Stimulated activated CD8-positive, alpha-beta memory T cell treated with anti-CD3 and anti-CD28 coated beads, Interleukin-15, amount 100 ng/mL, for 1 hour (primary cell): ENCODE data around the gene FCGR1A.
"Not testable (repeated sequence)": the region's sequence is repeated elsewhere in the genome, so short reads cannot be mapped to it uniquely, and the experiment has no call there.

ENCODE experiments used
- DNase-seq: peaks from one replicate; pipeline ENCODE4 v3.0.0-alpha.2; 2020; ENCODE audit warnings: low read depth

FCGR1A gene

GRCh38 chr1:149782600-149782999 lies at the start of gene FCGR1A:
FCGR1A (plus strand) TSS chr1:149782694; CDS start chr1:149782744, 50 bp downstream.
- DNase-seq, result not testable (repeated sequence)

GRCh38 chr1:149732781-149733180 lies 49.7 kb upstream of the FCGR1A start:
- DNase-seq, result not testable (repeated sequence)

GRCh38 chr1:149734692-149735091 lies 47.8 kb upstream of the FCGR1A start:
- DNase-seq, result not testable (repeated sequence)

GRCh38 chr1:149740148-149740581 lies 42.3 kb upstream of the FCGR1A start:
- DNase-seq, result not testable (repeated sequence)

GRCh38 chr1:149740590-149741230 lies 41.8 kb upstream of the FCGR1A start:
- not testable (repeated sequence) for DNase-seq

- DNase-seq, result not testable (repeated sequence)
These were observed 40.6 kb upstream of the FCGR1A start for GRCh38 chr1:149741914-149742313.

GRCh38 chr1:149746463-149747356 lies 35.8 kb upstream of the FCGR1A start:
- not testable (repeated sequence) for DNase-seq

GRCh38 chr1:149747359-149748143 lies 34.9 kb upstream of the FCGR1A start:
- DNase-seq, result not testable (repeated sequence)

- DNase-seq, result not testable (repeated sequence)
These were observed 34.4 kb upstream of the FCGR1A start for GRCh38 chr1:149748144-149748500.

- not testable (repeated sequence) for DNase-seq
These were observed 31.9 kb upstream of the FCGR1A start for GRCh38 chr1:149750562-149750961.

- not testable (repeated sequence) for DNase-seq
These were observed 30.3 kb upstream of the FCGR1A start for GRCh38 chr1:149752186-149752585.

- DNase-seq, result not testable (repeated sequence)
These were observed 29.0 kb upstream of the FCGR1A start for GRCh38 chr1:149753466-149753865.

- DNase-seq, result not testable (repeated sequence)
These were observed 27.2 kb upstream of the FCGR1A start for GRCh38 chr1:149755294-149755693.

- DNase-seq, result not testable (repeated sequence)
These were observed 20.2 kb upstream of the FCGR1A start for GRCh38 chr1:149762294-149762693.

- DNase-seq, result not testable (repeated sequence)
These were observed 18.2 kb upstream of the FCGR1A start for GRCh38 chr1:149764087-149764800.

- not testable (repeated sequence) for DNase-seq
These were observed 16.3 kb upstream of the FCGR1A start for GRCh38 chr1:149766241-149766640.

- not testable (repeated sequence) for DNase-seq
These were observed 13.3 kb upstream of the FCGR1A start for GRCh38 chr1:149769216-149769615.

GRCh38 chr1:149770661-149771060 lies 11.8 kb upstream of the FCGR1A start:
- DNase-seq, result not testable (repeated sequence)

GRCh38 chr1:149771653-149772425 lies 10.7 kb upstream of the FCGR1A start:
- DNase-seq, result not testable (repeated sequence)

GRCh38 chr1:149775510-149776147 lies 6.9 kb upstream of the FCGR1A start:
- not testable (repeated sequence) for DNase-seq
